GM12873 (cell line): ENCODE results near the gene OSBPL8.

Experiments
- TF ChIP-seq, protein P1 (sequence below): IDR thresholded peaks from 2 replicates; pipeline ENCODE4 v1.5.1; 2012; ENCODE audit warnings: low read depth, mild to moderate bottlenecking, moderate library complexity, low read length, control low read depth; ENCODE audit not compliant: insufficient read depth; ENCODE audit errors: missing control alignments

The OSBPL8 gene

GRCh38 chr12:76446090-76446489 is 113.5 kb downstream of the OSBPL8 start:
- TF ChIP-seq, protein P1, sequence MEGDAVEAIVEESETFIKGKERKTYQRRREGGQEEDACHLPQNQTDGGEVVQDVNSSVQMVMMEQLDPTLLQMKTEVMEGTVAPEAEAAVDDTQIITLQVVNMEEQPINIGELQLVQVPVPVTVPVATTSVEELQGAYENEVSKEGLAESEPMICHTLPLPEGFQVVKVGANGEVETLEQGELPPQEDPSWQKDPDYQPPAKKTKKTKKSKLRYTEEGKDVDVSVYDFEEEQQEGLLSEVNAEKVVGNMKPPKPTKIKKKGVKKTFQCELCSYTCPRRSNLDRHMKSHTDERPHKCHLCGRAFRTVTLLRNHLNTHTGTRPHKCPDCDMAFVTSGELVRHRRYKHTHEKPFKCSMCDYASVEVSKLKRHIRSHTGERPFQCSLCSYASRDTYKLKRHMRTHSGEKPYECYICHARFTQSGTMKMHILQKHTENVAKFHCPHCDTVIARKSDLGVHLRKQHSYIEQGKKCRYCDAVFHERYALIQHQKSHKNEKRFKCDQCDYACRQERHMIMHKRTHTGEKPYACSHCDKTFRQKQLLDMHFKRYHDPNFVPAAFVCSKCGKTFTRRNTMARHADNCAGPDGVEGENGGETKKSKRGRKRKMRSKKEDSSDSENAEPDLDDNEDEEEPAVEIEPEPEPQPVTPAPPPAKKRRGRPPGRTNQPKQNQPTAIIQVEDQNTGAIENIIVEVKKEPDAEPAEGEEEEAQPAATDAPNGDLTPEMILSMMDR, result no peak

- TF ChIP-seq, protein P1, result no peak
These were observed 114.1 kb downstream of the OSBPL8 start for GRCh38 chr12:76445462-76445861.

- TF ChIP-seq, protein P1, result no peak
These were observed 115.1 kb downstream of the OSBPL8 start for GRCh38 chr12:76444408-76444984.

GRCh38 chr12:76441016-76441415 is 118.6 kb downstream of the OSBPL8 start:
- TF ChIP-seq, protein P1, result no peak

GRCh38 chr12:76432733-76433132 is 126.8 kb downstream of the OSBPL8 start:
- TF ChIP-seq, protein P1, result no peak

- TF ChIP-seq, protein P1, result no peak
These were observed 131.5 kb downstream of the OSBPL8 start for GRCh38 chr12:76428117-76428516.

- TF ChIP-seq, protein P1, result no peak
These were observed 133.4 kb downstream of the OSBPL8 start for GRCh38 chr12:76426160-76426559.
